ENCODE results near the gene PMEPA1. TPM values are rescaled to one million over a fixed set of nuclear protein-coding genes. Genes with fewer than 3 reads are reported as not detected.

The PMEPA1 gene
- total RNA-seq, 1 donor from 2014 or later: 39.9 TPM

- Mint-ChIP-seq H3K4me3 (no peak overlapping the region), H3K9me3 (no peaks in the 10 kb centered on the region), H3K27ac (no peak overlapping the region), H3K36me3 (no peaks in the 10 kb centered on the region), H3K27me3 (ENCODE audit: low read depth) (no peaks in the 10 kb centered on the region), H3K4me1 (peaks cover 31% of the 10 kb centered on the region)
- TF ChIP-seq CTCF (IDR thresholded peaks at IDR 0.05; ENCODE audit: unreplicated experiment): no peak
- no peak for DNase-seq (ENCODE audit: low spot score in 2 of 2, unreplicated experiment in 2 of 2)
Measured at GRCh38 chr20:57711826-57712225, 2.0 kb upstream of the PMEPA1 start.

DNA sequence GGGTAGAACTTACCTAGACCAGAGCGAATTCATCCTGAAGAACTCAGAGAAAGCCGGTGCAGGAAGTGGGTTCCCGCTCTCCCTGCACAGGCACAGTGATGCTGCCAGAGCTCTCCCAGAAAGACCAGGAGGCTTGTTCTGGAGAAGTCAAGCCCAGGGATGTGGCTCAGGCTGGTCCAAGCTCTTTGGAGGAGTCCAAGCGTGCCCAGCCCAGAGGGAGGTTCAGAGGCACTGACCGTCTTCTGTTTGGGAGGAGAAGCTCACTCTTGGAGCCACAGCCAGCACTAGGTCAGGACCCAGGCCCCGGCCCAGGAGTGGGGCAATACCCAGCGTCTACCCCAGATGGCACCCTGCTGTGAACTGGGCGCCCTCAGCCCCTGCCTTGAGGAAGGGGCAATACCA lies 1.5 kb upstream of the PMEPA1 start:
- Mint-ChIP-seq H3K27me3 (ENCODE audit: low read depth) (no peaks in the 10 kb centered on the region), H3K9me3 (no peaks in the 10 kb centered on the region), H3K36me3 (no peaks in the 10 kb centered on the region), H3K4me1 (peaks cover 36% of the 10 kb centered on the region), H3K4me3 (peak overlapping the region; percentile 86), H3K27ac (peak overlapping the region; percentile 96)
- DNase-seq (ENCODE audit: low spot score in 2 of 2, unreplicated experiment in 2 of 2): no peak
- TF ChIP-seq CTCF (IDR thresholded peaks at IDR 0.05; ENCODE audit: unreplicated experiment): no peak

DNA sequence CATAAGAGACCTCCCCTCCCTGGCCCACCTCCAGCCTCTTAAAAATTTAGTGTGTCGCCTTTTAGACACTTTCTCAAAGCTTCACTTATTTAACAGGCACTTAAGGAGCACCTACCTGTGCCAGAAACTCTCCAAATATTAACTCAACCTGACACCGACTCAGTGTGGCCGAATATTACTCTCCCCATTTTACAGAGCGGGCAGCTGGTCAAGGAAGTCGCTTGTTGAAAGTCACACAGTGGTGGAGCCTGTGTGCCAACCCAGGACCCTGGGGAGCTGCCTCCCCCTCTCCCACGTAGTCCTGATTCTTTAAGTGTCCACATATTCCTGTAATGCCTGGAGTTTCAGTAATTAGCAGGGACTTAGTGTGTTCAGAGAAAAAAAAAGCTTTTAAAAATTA lies 1.0 kb upstream of the PMEPA1 start:
- no peaks in the 10 kb centered on the region for H3K36me3 Mint-ChIP-seq
- DNase-seq (ENCODE audit: low spot score in 2 of 2, unreplicated experiment in 2 of 2): no peak
- H3K4me3 Mint-ChIP-seq: peak overlapping the region; percentile 86
- H3K27me3 Mint-ChIP-seq (ENCODE audit: low read depth): no peaks in the 10 kb centered on the region
- no peaks in the 10 kb centered on the region for H3K9me3 Mint-ChIP-seq
- no peak for TF ChIP-seq CTCF (IDR thresholded peaks at IDR 0.05; ENCODE audit: unreplicated experiment)
- H3K27ac Mint-ChIP-seq: peak overlapping the region; percentile 96
- H3K4me1 Mint-ChIP-seq: peaks cover 36% of the 10 kb centered on the region

- peak in 1 of 2 experiments; percentile 54 for DNase-seq (ENCODE audit: low spot score in 2 of 2, unreplicated experiment in 2 of 2)
- H3K9me3 Mint-ChIP-seq: no peaks in the 10 kb centered on the region
- no peak for TF ChIP-seq CTCF (IDR thresholded peaks at IDR 0.05; ENCODE audit: unreplicated experiment)
- H3K27ac Mint-ChIP-seq: peak overlapping the region; percentile 97
- no peaks in the 10 kb centered on the region for H3K27me3 Mint-ChIP-seq (ENCODE audit: low read depth)
- no peaks in the 10 kb centered on the region for H3K36me3 Mint-ChIP-seq
- H3K4me1 Mint-ChIP-seq: peaks cover 36% of the 10 kb centered on the region
- H3K4me3 Mint-ChIP-seq: peak overlapping the region; percentile 97
Measured at GRCh38 chr20:57708694-57709673, 831 bp downstream of the PMEPA1 start.

DNA sequence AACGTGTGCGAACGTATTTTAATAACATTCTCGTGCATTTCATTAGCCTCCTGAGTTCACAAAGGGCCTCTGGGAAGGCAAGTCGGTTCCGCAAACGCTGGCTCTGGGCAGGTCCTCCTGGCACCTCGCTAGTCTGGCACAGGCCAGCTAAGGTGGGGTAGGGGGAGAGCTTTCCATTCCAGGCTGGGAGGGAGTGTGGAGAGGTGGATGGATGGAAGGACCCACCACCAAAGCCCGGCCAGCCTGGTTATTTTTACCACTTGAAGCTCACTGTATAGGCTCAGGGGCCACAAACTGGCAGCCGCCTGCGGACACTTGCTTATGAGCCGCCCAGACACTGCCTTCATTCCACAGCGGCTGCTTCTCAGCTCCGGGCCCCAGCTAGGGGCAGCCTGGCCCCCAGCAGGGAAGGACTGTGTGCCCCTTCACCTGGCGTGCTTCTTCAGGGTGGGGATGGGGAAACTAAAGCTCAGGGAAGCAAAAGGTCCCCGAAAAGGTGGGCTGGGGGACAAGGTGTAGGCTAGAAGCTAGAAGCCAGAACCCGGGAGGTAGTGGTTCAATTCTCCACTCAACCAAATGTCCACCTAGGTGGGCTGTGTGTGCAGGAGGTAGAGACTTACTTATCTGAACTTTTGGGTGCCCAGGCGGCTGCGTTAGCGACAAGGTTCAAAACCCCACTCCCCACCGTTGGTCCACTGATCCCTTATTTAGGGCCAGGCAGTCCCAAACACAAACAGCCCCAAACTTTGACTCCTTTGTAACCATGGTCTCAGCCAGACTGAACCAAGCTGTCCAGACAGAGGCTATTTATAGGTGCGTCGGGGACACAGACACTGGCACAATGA lies 1.7 kb downstream of the PMEPA1 start:
- no peaks in the 10 kb centered on the region for H3K27me3 Mint-ChIP-seq (ENCODE audit: low read depth)
- no peak for DNase-seq (ENCODE audit: low spot score in 2 of 2, unreplicated experiment in 2 of 2)
- no peak for TF ChIP-seq CTCF (IDR thresholded peaks at IDR 0.05; ENCODE audit: unreplicated experiment)
- peaks cover 36% of the 10 kb centered on the region for H3K4me1 Mint-ChIP-seq
- H3K4me3 Mint-ChIP-seq: peak overlapping the region; percentile 97
- H3K9me3 Mint-ChIP-seq: no peaks in the 10 kb centered on the region
- H3K27ac Mint-ChIP-seq: peak overlapping the region; percentile 97
- H3K36me3 Mint-ChIP-seq: no peaks in the 10 kb centered on the region
